Effector memory CD8-positive, alpha-beta T cell (primary cell): Measurements from ENCODE around the gene CDCA4.
A peak's percentile ranks its signal among the peaks of the same experiment; 100 is the strongest.

ENCODE experiments used
- ATAC-seq: fragments of 150-1000 bp; cut with Tn5 transposase; replicated peaks from 2 replicates; pipeline ENCODE4 v1.10.0; 2021; ENCODE audit warnings: mild to moderate bottlenecking, moderate library complexity
- DNase-seq, 3 experiments: peaks; one replicate each; pipeline ENCODE4 v3.0.0; 2021
- H3K27ac Mint-ChIP-seq, 2 donors: one replicate each; pipeline ENCODE4 v1.8.0; 2022; ENCODE audit warnings: mild to moderate bottlenecking in 2 of 2, mixed read lengths in 2 of 2, moderate library complexity in 2 of 2
- H3K27me3 Mint-ChIP-seq, 2 donors: one replicate each; pipeline ENCODE4 v1.8.0; 2022; ENCODE audit warnings: mixed read lengths in 2 of 2
- H3K36me3 Mint-ChIP-seq: one replicate; pipeline ENCODE4 v1.8.0; 2022; ENCODE audit warnings: mild to moderate bottlenecking, moderate library complexity, mixed read lengths; ENCODE audit not compliant: insufficient read depth
- H3K4me1 Mint-ChIP-seq, 2 donors: one replicate each; pipeline ENCODE4 v1.8.0; 2022; ENCODE audit warnings: low read depth in 2 of 2, mixed read lengths in 2 of 2
- H3K4me3 Mint-ChIP-seq, 2 donors: one replicate each; pipeline ENCODE4 v1.8.0; 2022; ENCODE audit warnings: mild to moderate bottlenecking in 2 of 2, mixed read lengths in 2 of 2, moderate library complexity in 2 of 2
- H3K9me3 Mint-ChIP-seq, 2 donors: one replicate each; pipeline ENCODE4 v1.8.0; 2022; ENCODE audit warnings: mixed read lengths in 2 of 2

Gene CDCA4

DNA sequence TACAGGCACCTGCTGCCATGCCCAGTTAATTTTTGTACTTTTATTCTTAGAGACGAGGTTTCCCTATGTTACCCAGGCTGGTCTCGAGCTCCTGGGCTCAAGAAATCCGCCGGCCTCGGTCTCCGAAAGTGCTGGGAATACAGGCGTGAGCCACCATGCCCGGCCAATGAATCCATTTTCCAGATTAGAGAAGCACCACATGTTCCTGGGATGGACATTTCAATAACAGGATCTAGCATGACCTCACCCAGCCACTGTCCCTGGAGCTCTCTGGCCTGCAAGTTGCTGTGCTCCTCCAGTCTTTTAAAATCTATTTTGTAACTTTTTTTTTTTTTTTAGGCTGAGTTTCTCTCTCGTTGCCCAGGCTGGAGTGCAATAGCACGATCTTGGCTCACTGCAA is 42.2 kb upstream of the CDCA4 start:
- Mint-ChIP-seq H3K4me1 (peaks cover 69 to 76% of the 10 kb centered on the region in 2 donors), H3K4me3 (peak overlapping the region; percentile 99 to 100), H3K27me3 (no peaks in the 10 kb centered on the region), H3K9me3 (no peaks in the 10 kb centered on the region), H3K27ac (peak overlapping the region; percentile 98 to 99), H3K36me3 (peaks cover 76% of the 10 kb centered on the region)
- ATAC-seq (no peak), DNase-seq (no peak)

GRCh38 chr14:105062048-105062433 is 41.2 kb upstream of the CDCA4 start:
- no peak for ATAC-seq
- Mint-ChIP-seq H3K4me1 (peaks cover 63 to 70% of the 10 kb centered on the region in 2 donors), H3K36me3 (peaks cover 86% of the 10 kb centered on the region), H3K27me3 (no peaks in the 10 kb centered on the region), H3K9me3 (no peaks in the 10 kb centered on the region), H3K27ac (peak overlapping the region; percentile 98 to 99), H3K4me3 (peak overlapping the region; percentile 99 to 100)
- DNase-seq, result no peak

- Mint-ChIP-seq H3K4me1 (peaks cover 60 to 68% of the 10 kb centered on the region in 2 donors), H3K27ac (peak overlapping the region; percentile 98 to 99), H3K4me3 (peak overlapping the region; percentile 99 to 100), H3K9me3 (no peaks in the 10 kb centered on the region), H3K36me3 (peaks cover 89% of the 10 kb centered on the region), H3K27me3 (no peaks in the 10 kb centered on the region)
- ATAC-seq (peak; percentile 4), DNase-seq (peak; percentile 27 to 38 (median 36))
These were observed 40.7 kb upstream of the CDCA4 start for GRCh38 chr14:105061428-105062047.

DNA sequence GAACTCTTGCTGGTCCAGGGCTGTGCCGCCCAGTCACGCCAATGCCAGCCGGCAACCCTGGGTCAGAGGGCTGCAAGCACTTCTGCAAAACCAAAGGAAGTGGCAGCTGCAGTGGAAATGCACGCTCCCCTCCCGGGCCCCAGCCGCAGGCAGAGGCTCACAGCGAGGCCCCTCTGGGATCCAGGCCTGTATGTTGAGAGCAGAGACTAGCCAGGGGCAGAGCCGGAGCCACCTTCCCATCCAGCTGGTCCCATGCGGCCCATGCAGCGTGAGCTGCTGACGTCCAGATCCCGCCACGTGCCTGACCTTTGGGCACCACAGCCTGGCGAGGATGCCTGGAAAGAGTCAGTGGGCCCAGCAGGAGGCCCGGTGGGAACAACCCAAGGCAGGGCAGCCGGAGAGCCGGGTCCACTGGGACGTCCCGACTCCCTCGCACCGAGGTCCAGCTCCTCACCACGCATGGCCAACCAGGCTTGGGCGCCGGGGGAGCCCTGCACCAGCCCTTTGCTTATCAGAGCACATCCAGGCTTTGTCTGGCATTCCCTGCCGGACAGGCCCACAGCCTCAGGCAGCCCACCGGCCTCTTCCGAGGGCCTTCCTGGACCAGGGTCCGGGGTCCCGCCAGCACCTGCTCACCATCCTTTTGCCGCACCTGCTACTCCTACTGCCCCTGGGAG is 40.0 kb upstream of the CDCA4 start:
- peak; percentile 8 for ATAC-seq
- Mint-ChIP-seq H3K36me3 (peaks cover 89% of the 10 kb centered on the region), H3K27me3 (no peaks in the 10 kb centered on the region), H3K4me1 (peaks cover 55 to 66% of the 10 kb centered on the region in 2 donors), H3K4me3 (peak overlapping the region; percentile 99 to 100), H3K9me3 (no peaks in the 10 kb centered on the region), H3K27ac (peak overlapping the region; percentile 98 to 99)
- peak; percentile 43 to 46 (median 44) for DNase-seq

DNA sequence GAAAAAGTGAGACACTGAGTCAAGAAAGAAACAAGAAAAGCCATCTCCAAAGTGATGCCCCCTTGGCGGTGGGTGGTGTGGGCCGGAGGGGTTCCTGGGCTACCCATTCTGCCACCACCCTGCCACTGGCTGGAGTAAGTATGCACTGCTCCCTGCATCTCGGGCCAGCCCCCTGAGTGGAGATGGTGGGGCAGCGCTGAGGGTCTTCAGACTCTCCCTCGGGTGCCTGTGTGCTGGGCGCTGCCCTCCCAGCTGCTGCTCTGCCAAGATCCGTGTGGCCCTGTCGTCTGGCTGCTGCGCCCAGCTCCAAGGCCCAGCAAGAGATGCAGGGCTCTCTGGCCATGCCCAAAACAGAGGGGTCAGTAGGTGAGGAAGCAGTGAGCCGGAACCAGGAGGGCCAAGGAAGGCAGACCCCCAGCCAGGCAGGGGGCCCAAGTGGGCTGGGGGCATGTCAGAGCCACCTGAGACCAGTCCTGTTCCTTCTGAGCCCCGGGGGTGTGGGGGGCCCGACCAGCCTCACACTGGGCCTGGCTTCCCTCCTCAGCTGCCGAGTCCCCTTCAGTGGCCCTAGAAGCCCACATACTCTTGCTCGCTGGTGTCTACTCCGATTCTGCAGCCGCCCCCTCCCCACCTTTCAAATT is 39.2 kb upstream of the CDCA4 start:
- H3K27me3 Mint-ChIP-seq, result no peaks in the 10 kb centered on the region
- H3K9me3 Mint-ChIP-seq, result no peaks in the 10 kb centered on the region
- DNase-seq, result no peak
- ATAC-seq, result no peak
- H3K36me3 Mint-ChIP-seq, result peaks cover 88% of the 10 kb centered on the region
- H3K27ac Mint-ChIP-seq, result peak overlapping the region; percentile 98 to 99
- H3K4me3 Mint-ChIP-seq, result peak overlapping the region; percentile 99 to 100
- H3K4me1 Mint-ChIP-seq, result peaks cover 49 to 61% of the 10 kb centered on the region in 2 donors

DNA sequence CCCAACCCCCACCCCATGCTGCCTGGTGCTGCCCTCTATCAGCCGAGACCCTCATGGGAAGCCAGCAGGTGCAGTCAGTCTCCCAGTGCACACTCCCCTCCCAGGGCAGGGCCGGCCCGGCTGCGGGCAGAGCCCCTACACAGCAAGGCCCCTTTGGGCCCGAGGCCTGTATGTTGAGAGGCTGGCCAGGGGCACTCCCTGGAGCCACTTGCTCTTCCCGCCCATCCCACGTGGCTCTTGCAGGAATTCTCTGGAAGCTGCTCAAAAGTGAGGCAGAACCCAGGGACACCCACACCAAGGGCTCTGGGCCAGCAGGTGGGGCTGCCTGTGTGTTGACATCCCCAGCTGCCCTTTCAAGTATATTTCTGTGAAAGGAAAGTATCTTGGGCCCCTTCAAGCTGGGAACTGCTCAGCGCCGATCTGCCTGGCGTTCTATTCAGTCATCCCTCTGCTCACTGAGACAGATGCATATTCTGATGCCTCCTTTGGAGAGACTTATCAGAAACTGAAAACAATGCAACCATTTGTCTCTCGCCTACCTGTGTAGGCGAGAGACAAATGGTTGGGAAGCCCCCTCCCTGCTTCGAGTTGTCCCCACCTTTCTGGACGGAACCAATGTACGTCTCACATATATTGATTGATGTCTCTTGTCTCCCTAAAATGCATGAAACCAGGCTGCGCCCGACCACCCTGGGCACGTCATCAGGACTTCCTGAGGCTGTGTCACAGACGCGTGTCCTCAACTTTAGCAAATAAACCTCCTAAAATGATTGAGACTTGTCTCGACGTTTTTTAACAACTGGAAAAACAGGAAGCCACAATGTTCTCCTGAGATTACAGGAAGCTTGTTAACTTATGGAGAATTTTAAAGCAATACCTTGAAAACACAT is 38.4 kb upstream of the CDCA4 start:
- Mint-ChIP-seq H3K27me3 (no peaks in the 10 kb centered on the region), H3K36me3 (peaks cover 88% of the 10 kb centered on the region), H3K4me1 (peaks cover 43 to 53% of the 10 kb centered on the region in 2 donors), H3K4me3 (peak overlapping the region; percentile 99 to 100), H3K27ac (peak overlapping the region; percentile 98 to 99), H3K9me3 (no peaks in the 10 kb centered on the region)
- ATAC-seq, result peak; percentile 56
- peak; percentile 41 to 56 (median 46) for DNase-seq

GRCh38 chr14:105058521-105059034 is 37.7 kb upstream of the CDCA4 start:
- no peaks in the 10 kb centered on the region for H3K9me3 Mint-ChIP-seq
- peak overlapping the region; percentile 4 to 43 for H3K4me3 Mint-ChIP-seq
- peaks cover 39 to 50% of the 10 kb centered on the region in 2 donors for H3K4me1 Mint-ChIP-seq
- ATAC-seq, result no peak
- peak overlapping the region; percentile 98 to 99 for H3K27ac Mint-ChIP-seq
- H3K36me3 Mint-ChIP-seq, result peaks cover 91% of the 10 kb centered on the region
- DNase-seq, result no peak
- no peaks in the 10 kb centered on the region for H3K27me3 Mint-ChIP-seq

DNA sequence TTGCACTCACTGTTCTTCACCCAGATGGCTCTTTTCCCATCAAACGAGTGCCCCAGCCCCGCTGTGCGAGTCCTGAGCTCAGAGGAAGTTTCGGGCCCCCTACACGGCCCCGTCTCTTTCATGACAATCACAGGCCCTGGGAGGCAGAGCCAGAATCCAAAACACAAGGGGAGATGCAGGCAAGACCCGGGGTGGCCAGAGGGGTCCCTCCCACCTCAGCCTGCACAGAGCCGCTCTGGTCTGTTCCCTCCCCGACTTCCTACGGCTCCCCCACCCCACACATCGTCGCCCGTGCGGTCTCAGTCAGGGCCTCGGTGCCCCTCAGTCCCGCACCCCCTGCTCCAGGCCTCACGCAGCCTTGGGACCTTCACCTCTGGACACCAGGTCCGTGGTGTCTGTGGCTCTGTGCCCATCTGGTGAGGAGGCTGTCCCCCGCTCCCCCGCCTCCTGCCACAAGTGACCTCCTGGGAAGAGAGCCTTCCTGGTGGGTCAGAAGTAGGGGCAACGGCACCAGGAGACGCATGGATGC is 35.5 kb upstream of the CDCA4 start:
- Mint-ChIP-seq H3K4me1 (peaks cover 27 to 36% of the 10 kb centered on the region in 2 donors), H3K27ac (peak overlapping the region in 1 of 2 donors; percentile 99), H3K27me3 (no peaks in the 10 kb centered on the region), H3K36me3 (peaks cover 93% of the 10 kb centered on the region), H3K9me3 (no peaks in the 10 kb centered on the region), H3K4me3 (no peak overlapping the region)
- ATAC-seq (no peak), DNase-seq (no peak)

- H3K4me3 Mint-ChIP-seq, result no peak overlapping the region
- H3K4me1 Mint-ChIP-seq, result peaks cover 30 to 36% of the 10 kb centered on the region in 2 donors
- no peak for DNase-seq
- peak overlapping the region in 1 of 2 donors; percentile 62 for H3K27ac Mint-ChIP-seq
- no peaks in the 10 kb centered on the region for H3K27me3 Mint-ChIP-seq
- H3K36me3 Mint-ChIP-seq, result peaks cover 91% of the 10 kb centered on the region
- ATAC-seq, result no peak
- no peaks in the 10 kb centered on the region for H3K9me3 Mint-ChIP-seq
These were observed 34.9 kb upstream of the CDCA4 start for GRCh38 chr14:105055736-105056302.

DNA sequence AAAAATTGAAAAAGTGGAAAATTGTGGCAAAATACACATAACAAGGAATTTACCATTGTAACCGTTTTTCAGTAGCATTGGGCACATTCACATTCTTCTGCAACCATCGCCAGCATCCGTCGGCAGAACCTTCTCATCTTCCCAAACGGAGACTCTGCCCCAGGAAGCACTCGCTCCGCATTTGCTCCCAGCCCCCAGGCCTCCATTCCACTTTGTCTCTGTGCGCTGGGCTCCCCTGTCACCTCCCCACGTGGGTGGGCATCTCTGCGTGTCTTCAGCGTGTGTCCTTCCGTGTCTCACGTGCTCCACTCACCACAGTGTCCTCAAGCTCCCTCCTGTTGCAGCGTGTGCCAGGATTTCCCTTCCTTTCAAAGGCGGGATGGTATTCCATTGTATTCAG is 34.5 kb upstream of the CDCA4 start:
- DNase-seq (no peak), ATAC-seq (no peak)
- Mint-ChIP-seq H3K9me3 (no peaks in the 10 kb centered on the region), H3K36me3 (peaks cover 86% of the 10 kb centered on the region), H3K27me3 (no peaks in the 10 kb centered on the region), H3K4me3 (no peak overlapping the region), H3K27ac (peak overlapping the region in 1 of 2 donors; percentile 62), H3K4me1 (peaks cover 26 to 32% of the 10 kb centered on the region in 2 donors)

DNA sequence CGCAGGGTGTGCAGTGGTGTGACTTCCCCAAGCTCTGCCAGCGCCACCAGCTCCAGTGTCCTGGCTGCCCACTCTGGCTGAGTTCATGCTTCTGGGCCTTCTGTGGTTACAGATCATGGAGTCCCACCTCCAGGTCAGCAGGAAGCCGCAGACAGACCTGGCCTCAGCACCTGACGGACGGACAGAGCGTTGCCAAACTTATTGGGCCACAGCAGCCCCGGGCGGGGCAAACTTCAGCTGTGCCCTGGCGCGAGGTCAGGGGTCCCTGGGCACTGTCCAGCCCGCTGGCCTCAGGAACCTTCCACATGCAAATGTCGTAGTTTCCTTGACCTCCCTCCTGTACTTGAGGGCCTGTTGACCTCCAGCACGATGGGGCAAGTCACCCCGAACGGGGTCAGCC is 33.1 kb upstream of the CDCA4 start:
- H3K36me3 Mint-ChIP-seq, result peaks cover 89% of the 10 kb centered on the region
- H3K27me3 Mint-ChIP-seq, result no peaks in the 10 kb centered on the region
- peak overlapping the region in 1 of 2 donors; percentile 67 for H3K27ac Mint-ChIP-seq
- no peaks in the 10 kb centered on the region for H3K9me3 Mint-ChIP-seq
- ATAC-seq (no peak), DNase-seq (no peak)
- peaks cover 12 to 19% of the 10 kb centered on the region in 2 donors for H3K4me1 Mint-ChIP-seq
- no peak overlapping the region for H3K4me3 Mint-ChIP-seq

DNA sequence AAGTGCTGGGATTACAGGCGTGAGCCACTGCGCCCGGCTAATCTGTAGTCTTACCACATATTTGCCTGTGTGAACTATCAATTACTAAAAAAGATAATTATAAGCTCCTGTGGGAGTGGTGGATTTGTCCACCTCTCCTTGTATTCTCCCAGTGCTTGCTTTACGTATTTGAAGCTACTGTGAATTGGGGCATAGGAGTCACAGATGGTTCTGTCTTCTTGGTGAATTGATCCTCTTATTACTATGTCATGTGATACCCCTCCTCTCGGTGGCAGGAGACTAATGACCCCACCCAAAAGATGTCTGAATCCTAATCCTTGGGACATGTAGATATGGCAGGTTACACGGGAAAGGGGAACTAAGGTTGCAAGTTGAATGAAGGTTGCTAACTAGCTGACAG is 32.5 kb upstream of the CDCA4 start:
- Mint-ChIP-seq H3K4me1 (peaks cover 10 to 16% of the 10 kb centered on the region in 2 donors), H3K27me3 (no peaks in the 10 kb centered on the region), H3K36me3 (peaks cover 89% of the 10 kb centered on the region), H3K4me3 (no peak overlapping the region), H3K27ac (peak overlapping the region in 1 of 2 donors; percentile 67), H3K9me3 (no peaks in the 10 kb centered on the region)
- no peak for DNase-seq
- no peak for ATAC-seq
